ENCODE results near the gene ITGA4.

- TF ChIP-seq CTCF (IDR thresholded peaks at IDR 0.05) (no peak), POLR2A (IDR thresholded peaks at IDR 0.05) (no peak)
Observed at GRCh38 chr2:181426672-181427071, 30.5 kb upstream of the ITGA4 start.
